Panc1 (cell line): ENCODE data around the gene PRRT1B.

Experiments
- CTCF ChIP-seq: fragments of 450-650 bp; IDR thresholded peaks from 2 replicates; pipeline ENCODE4 v1.5.1; 2017; ENCODE audit warnings: mild to moderate bottlenecking
- POLR2AphosphoS5 ChIP-seq: IDR thresholded peaks from 2 replicates; pipeline ENCODE4 v1.6.1; 2012; ENCODE audit warnings: mild to moderate bottlenecking, low read depth, low read length, moderate library complexity
- SIN3A ChIP-seq: IDR thresholded peaks from 2 replicates; pipeline ENCODE4 v1.6.1; 2012; ENCODE audit warnings: low read depth, mild to moderate bottlenecking, low read length, moderate library complexity, borderline replicate concordance; ENCODE audit not compliant: insufficient read depth

GRCh38 chr9:131528186-131528585 is 17.1 kb upstream of the PRRT1B start:
- TF ChIP-seq CTCF (no peak), POLR2AphosphoS5 (no peak), SIN3A (no peak)
